NB4 (cell line): ENCODE data around the gene PCNP.

Source experiments
- CTCF ChIP-seq: IDR thresholded peaks from one replicate; pipeline ENCODE4 v1.5.1; 2012; ENCODE audit warnings: low read depth, low read length
- POLR2A ChIP-seq: IDR thresholded peaks from 2 replicates; pipeline ENCODE4 v1.6.1; 2011; ENCODE audit warnings: mild to moderate bottlenecking; ENCODE audit not compliant: insufficient read length; ENCODE audit errors: extremely low read depth

- TF ChIP-seq CTCF (no peak), POLR2A (no peak)
Measured at GRCh38 chr3:101544161-101544850, 29.7 kb upstream of the PCNP start.
